Panc1 (cell line): Measurements from ENCODE around the gene BNIP2. TPM values are rescaled to one million over a fixed set of nuclear protein-coding genes. Genes with fewer than 3 reads are reported as not detected.

Experiments used
- ATAC-seq: fragments of 200-7000 bp; cut with Tn5 transposase; 2 replicates; pipeline ENCODE4 v1.9.1; 2020; ENCODE audit warnings: mild to moderate bottlenecking, moderate library complexity
- BruUV-seq: library from RNA; stranded (reverse); fragments of 400-500 nt; replicated peaks from 2 replicates; lab custom pipeline; 2021; lab: Mats Ljungman, UMichigan
- CTCF ChIA-PET: fragments of 300-600 bp; sonication (Branson Sonifier 250); formaldehyde crosslinking; loops from one replicate; lab custom pipeline; 2022; ENCODE audit warnings: antibody characterized with exemption; lab: Charles Lee
- POLR2A ChIA-PET: fragments of 300-600 bp; sonication (Branson Sonifier 250); formaldehyde crosslinking; loops from one replicate; lab custom pipeline; 2022; ENCODE audit warnings: antibody characterized with exemption; lab: Charles Lee
- DNase-seq: peaks from one replicate; pipeline ENCODE4 v3.0.0-alpha.2; 2010; ENCODE audit warnings: low read depth, low spot score
- H3K27ac ChIP-seq: 2 replicates; pipeline ENCODE4 v1.5.1; 2011; ENCODE audit warnings: mild to moderate bottlenecking, low read length, inconsistent platforms
- H3K27me3 ChIP-seq: fragments of 200-500 bp; sonication (Bioruptor generic); 2 replicates; pipeline ENCODE4 v1.6.0; 2014; ENCODE audit warnings: low read length, inconsistent platforms; ENCODE audit not compliant: control insufficient read depth, insufficient read depth
- H3K36me3 ChIP-seq: fragments of 200-500 bp; sonication (Bioruptor generic); 2 replicates; pipeline ENCODE4 v1.5.1; 2014; ENCODE audit warnings: inconsistent platforms, mild to moderate bottlenecking, low read length, moderate library complexity; ENCODE audit not compliant: control insufficient read depth, insufficient read depth
- H3K4me1 ChIP-seq: 2 replicates; pipeline ENCODE4 v1.5.1; 2011; ENCODE audit warnings: inconsistent platforms, mild to moderate bottlenecking, low read length, moderate library complexity; ENCODE audit not compliant: control insufficient read depth, insufficient read depth
- H3K4me3 ChIP-seq, 2 experiments: 2 replicates each; pipeline ENCODE4 v1.5.1; 2011 to 2012; ENCODE audit warnings: low read depth in 2 of 2, low read length in 2 of 2, mild to moderate bottlenecking in 2 of 2, inconsistent platforms in 1 of 2, moderate library complexity in 1 of 2
- H3K9me3 ChIP-seq: fragments of 200-500 bp; sonication (Bioruptor generic); 2 replicates; pipeline ENCODE4 v1.5.1; 2014; ENCODE audit warnings: low read depth, mild to moderate bottlenecking, inconsistent platforms, low read length, moderate library complexity; ENCODE audit not compliant: control insufficient read depth, insufficient read depth
- CTCF ChIP-seq: fragments of 450-650 bp; IDR thresholded peaks from 2 replicates; pipeline ENCODE4 v1.5.1; 2017; ENCODE audit warnings: mild to moderate bottlenecking
- POLR2AphosphoS5 ChIP-seq: IDR thresholded peaks from 2 replicates; pipeline ENCODE4 v1.6.1; 2012; ENCODE audit warnings: mild to moderate bottlenecking, low read depth, low read length, moderate library complexity
- REST ChIP-seq, 2 experiments: IDR thresholded peaks; 2 replicates each; pipeline ENCODE4 v1.6.1; 2011 to 2012; ENCODE audit warnings: low read depth in 2 of 2, control low read depth in 1 of 2, low read length in 1 of 2, mild to moderate bottlenecking in 1 of 2, moderate library complexity in 1 of 2; ENCODE audit not compliant: insufficient read depth in 1 of 2
- SIN3A ChIP-seq: IDR thresholded peaks from 2 replicates; pipeline ENCODE4 v1.6.1; 2012; ENCODE audit warnings: low read depth, mild to moderate bottlenecking, low read length, moderate library complexity, borderline replicate concordance; ENCODE audit not compliant: insufficient read depth
- TCF7L2 ChIP-seq: IDR thresholded peaks from 2 replicates; pipeline ENCODE4 v1.6.1; 2011; ENCODE audit warnings: mild to moderate bottlenecking, low read depth, low read length, inconsistent platforms
- in situ Hi-C: cut with HindIII; loops from 2 replicates; pipeline ENCODE4 v1.10.0; 2016; ENCODE audit warnings: low sequenced_read_pairs, low pct_unique_long_range_greater_than_20kb
- intact Hi-C: fragments of 100-400 bp; cut with micrococcal nuclease; formaldehyde crosslinking; loops from one replicate; pipeline ENCODE4 v1.10.0; 2022; ENCODE audit not compliant: unreplicated experiment
- total RNA-seq: library from RNA; stranded (reverse); gene quantifications from one replicate; pipeline ENCODE4 v1.2.1, GENCODE V29; 2021; ENCODE audit not compliant: unreplicated experiment

Gene BNIP2
- total RNA-seq, 1 experiment from 2014 or later = 70.7 TPM

- peaks cover 11% of the 10 kb centered on the region for H3K36me3 ChIP-seq
Observed at GRCh38 chr15:59657635-59658125, 31.4 kb downstream of the BNIP2 start.

More at GRCh38 chr15:59657635-59658125, 31.4 kb downstream of the BNIP2 start:
- Histone ChIP-seq H3K27me3 (no peaks in the 10 kb centered on the region), H3K4me3 (peak overlapping the region; percentile 93 to 94), H3K27ac (peak overlapping the region; percentile 95; the same call in 1 of the 2 replicates), H3K4me1 (peaks cover 10% of the 10 kb centered on the region; the same call in 1 of the 2 replicates), H3K9me3 (peaks cover under 1% of the 10 kb centered on the region; the same call in 1 of the 2 replicates)
- DNase-seq (no peak), ATAC-seq (peak; percentile 52)
- in situ Hi-C loops (no loop called here), intact Hi-C loops (no loop called here)
- TF ChIP-seq POLR2AphosphoS5 = no peak
- no peak for TF ChIP-seq TCF7L2
- TF ChIP-seq CTCF = no peak
- no peak for TF ChIP-seq REST (IDR thresholded peaks at IDR 0.05; ENCODE audit: insufficient read depth in 1 of 2, low read depth in 2 of 2, low read length in 1 of 2)
- TF ChIP-seq SIN3A = no peak
- no TSS peak for BruUV-seq
- ChIA-PET CTCF (interaction anchor here (0.6 kb wide), 1 partner anchor 388 kb away, joined by 10 read pairs; no protein-coding TSS in a partner anchor), POLR2A (interaction anchor here (0.5 to 1.1 kb wide), 6 partner anchors 9 to 244 kb away, joined by 3 to 12 read pairs (median 3); no protein-coding TSS in a partner anchor)
